AG09319 (cell line): Measurements from ENCODE around the gene DNAJC11.
"Not testable (repeated sequence)": the region's sequence is repeated elsewhere in the genome, so short reads cannot be mapped to it uniquely, and the experiment has no call there.

ENCODE experiments used
- DNase-seq: peaks from one replicate; pipeline ENCODE4 v3.0.0-alpha.2; 2010; ENCODE audit warnings: low read depth; ENCODE audit errors: extremely low read depth
- CTCF ChIP-seq: IDR thresholded peaks from 2 replicates; pipeline ENCODE4 v1.5.1; 2011; ENCODE audit warnings: low read depth, mild to moderate bottlenecking, inconsistent platforms, low read length, moderate library complexity

The DNAJC11 gene

DNA sequence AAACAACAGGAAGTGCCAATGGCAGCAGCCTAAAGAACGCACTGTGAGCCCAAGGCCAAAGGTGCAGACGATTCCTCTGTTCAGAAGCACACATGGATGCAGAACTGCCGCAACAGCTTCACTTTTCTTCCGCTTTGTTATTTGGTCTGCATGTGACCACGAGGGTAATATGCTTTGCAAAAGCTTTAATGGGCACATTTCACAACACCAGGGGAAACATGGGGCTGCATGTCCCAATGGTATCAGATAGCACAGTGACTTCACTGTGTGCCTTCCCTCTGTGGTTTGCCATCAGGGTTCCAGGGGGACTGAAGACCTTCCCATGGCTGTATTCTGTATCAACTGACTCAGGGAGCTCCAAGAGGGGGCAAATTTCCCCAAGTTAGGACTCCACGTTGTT is 48.6 kb downstream of the DNAJC11 start:
- TF ChIP-seq CTCF, result no peak
- DNase-seq, result no peak

GRCh38 chr1:6651909-6652308 is 49.7 kb downstream of the DNAJC11 start:
- DNase-seq, result no peak
- no peak for TF ChIP-seq CTCF

DNA sequence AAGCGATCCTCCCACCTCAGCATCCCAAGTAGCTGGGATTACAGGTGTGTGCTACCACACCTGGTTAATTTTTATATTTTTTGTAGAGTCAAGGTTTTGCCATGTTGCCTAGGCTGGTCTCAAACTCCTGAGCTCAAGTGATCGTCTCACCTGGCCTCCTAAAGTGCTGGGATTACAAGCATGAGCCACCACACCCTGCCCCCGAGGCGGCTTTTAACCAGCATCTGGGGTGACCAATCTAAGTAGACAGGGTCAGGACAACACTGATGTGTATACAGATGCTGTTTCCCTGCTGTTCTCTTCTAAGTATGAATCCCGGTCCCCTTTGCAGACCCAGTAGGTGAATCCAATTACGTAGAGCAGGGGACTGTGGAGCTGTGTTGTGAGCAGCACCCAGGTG is 53.1 kb downstream of the DNAJC11 start:
- no peak for TF ChIP-seq CTCF
- DNase-seq, result no peak

GRCh38 chr1:6646499-6647148 is 55.0 kb downstream of the DNAJC11 start:
- peak; percentile 20 for DNase-seq
- TF ChIP-seq CTCF, result peak; percentile 58

GRCh38 chr1:6645018-6645417 is 56.6 kb downstream of the DNAJC11 start:
- TF ChIP-seq CTCF, result no peak
- no peak for DNase-seq

DNA sequence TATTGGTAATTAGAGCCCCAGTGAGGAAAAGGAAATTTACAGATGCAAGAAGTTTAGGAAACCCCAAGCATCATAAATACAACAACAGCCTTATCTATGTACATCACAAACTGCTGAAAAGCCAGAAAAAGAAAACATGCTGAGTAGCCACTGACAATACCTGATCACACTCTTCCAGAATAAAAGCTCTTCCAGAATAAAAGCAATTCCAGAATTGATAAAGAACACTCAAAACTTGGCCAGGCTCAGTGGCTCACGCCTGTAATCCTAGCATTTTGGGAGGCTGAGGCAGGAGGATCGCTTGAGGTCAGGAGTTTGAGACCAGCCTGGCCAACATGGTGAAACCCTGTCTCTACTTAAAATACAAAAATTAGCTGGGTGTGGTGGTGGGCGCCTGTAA is 60.7 kb downstream of the DNAJC11 start:
- not testable (repeated sequence) for DNase-seq

GRCh38 chr1:6638226-6638625 is 63.4 kb downstream of the DNAJC11 start:
- TF ChIP-seq CTCF, result no peak
- peak; percentile 75 for DNase-seq

- no peak for DNase-seq
- TF ChIP-seq CTCF, result no peak
Measured at GRCh38 chr1:6637770-6638169, 63.8 kb downstream of the DNAJC11 start.

GRCh38 chr1:6636778-6637177 is 64.8 kb downstream of the DNAJC11 start:
- DNase-seq, result not testable (repeated sequence)
